B cell (primary cell): ENCODE measurements around the gene AREL1. TPM values are rescaled to one million over a fixed set of nuclear protein-coding genes. Genes with fewer than 3 reads are reported as not detected.

ENCODE experiments used
- ATAC-seq: fragments of 200-7000 bp; cut with Tn5 transposase; one replicate; pipeline ENCODE4 v1.10.0; 2021; ENCODE audit warnings: low read depth, mild to moderate bottlenecking, moderate number of reproducible peaks, moderate library complexity
- CTCF ChIA-PET: fragments of 350-600 bp; sonication (Branson Sonifier 250); formaldehyde crosslinking; loops from one replicate; lab custom pipeline; 2021; ENCODE audit warnings: antibody characterized with exemption, inconsistent platforms; lab: Charles Lee
- POLR2A ChIA-PET: fragments of 350-600 bp; sonication (Branson Sonifier 250); formaldehyde crosslinking; loops from one replicate; lab custom pipeline; 2021; ENCODE audit warnings: antibody characterized with exemption; lab: Charles Lee
- DNase-seq: peaks from one replicate; pipeline ENCODE4 v3.0.0; 2013
- H2AFZ ChIP-seq: 2 replicates; pipeline ENCODE4 v1.6.1; 2012; ENCODE audit warnings: mild to moderate bottlenecking, low read depth, low read length; ENCODE audit not compliant: insufficient read depth, poor library complexity, severe bottlenecking
- H3K27ac ChIP-seq, 2 donors: 1 replicate in 1 of 2; 2 replicates in 1 of 2; pipeline ENCODE4 v1.5.1; 2012 to 2013; ENCODE audit warnings: low read length in 2 of 2, mild to moderate bottlenecking in 2 of 2, moderate library complexity in 1 of 2
- H3K27me3 ChIP-seq, 4 experiments: fragments of 200-600 bp in 1 of 4; sonication (generic) in 1 of 4; replicated peaks in 1 of 4; 1 replicate in 2 of 4; 2 replicates in 2 of 4; pipeline versions ENCODE4 v1.6.1 to v1.7.0; 2013 to 2016; ENCODE audit warnings: low read length in 3 of 4, mild to moderate bottlenecking in 2 of 4, mixed read lengths in 1 of 4, moderate library complexity in 1 of 4; ENCODE audit not compliant: insufficient read depth in 4 of 4, control insufficient read depth in 3 of 4; ENCODE audit errors: control extremely low read depth in 1 of 4
- H3K36me3 ChIP-seq, 2 experiments: replicated peaks in 1 of 2; 1 replicate in 1 of 2; 2 replicates in 1 of 2; pipeline versions ENCODE4 v1.6.1 to v1.7.1; 2013; ENCODE audit warnings: low read length in 1 of 2; ENCODE audit not compliant: insufficient read depth in 2 of 2, control insufficient read depth in 1 of 2; ENCODE audit errors: control extremely low read depth in 1 of 2, extremely low read depth in 1 of 2
- H3K4me1 ChIP-seq, 2 donors: fragments of 200-600 bp in 1 of 2; sonication (generic) in 1 of 2; 1 replicate in 1 of 2; 2 replicates in 1 of 2; pipeline versions ENCODE4 v1.5.1 to v1.6.1; 2013 to 2017; ENCODE audit warnings: low read length in 2 of 2; ENCODE audit not compliant: control insufficient read depth in 2 of 2, insufficient read depth in 2 of 2
- H3K4me2 ChIP-seq: replicated peaks from 2 replicates; pipeline ENCODE3; 2012; ENCODE audit warnings: mild to moderate bottlenecking, low read depth, low read length; ENCODE audit not compliant: poor library complexity, severe bottlenecking
- H3K4me3 ChIP-seq, 5 experiments: fragments of 200-600 bp in 1 of 5; sonication (generic) in 1 of 5; 1 replicate in 3 of 5; 2 replicates in 2 of 5; pipeline versions ENCODE4 v1.5.1 to v1.7.0; 2011 to 2016; ENCODE audit warnings: low read length in 4 of 5, mild to moderate bottlenecking in 4 of 5, low read depth in 2 of 5, control low read depth in 1 of 5, moderate library complexity in 1 of 5; ENCODE audit not compliant: insufficient read depth in 1 of 5; ENCODE audit errors: control extremely low read depth in 1 of 5, extremely low read depth in 1 of 5
- H3K79me2 ChIP-seq: fragments of 200-600 bp; sonication (generic); one replicate; pipeline ENCODE4 v1.6.0; 2016; ENCODE audit warnings: low read length; ENCODE audit not compliant: control insufficient read depth, insufficient read depth
- H3K9ac ChIP-seq: fragments of 200-600 bp; sonication (generic); 2 replicates; pipeline ENCODE4 v1.6.1; 2017; ENCODE audit warnings: mild to moderate bottlenecking, low read length, moderate library complexity
- H3K9me3 ChIP-seq, 3 donors: one replicate each; pipeline versions ENCODE4 v1.6.1 to v1.7.1; 2013; ENCODE audit warnings: low read length in 2 of 3; ENCODE audit not compliant: control insufficient read depth in 2 of 3, insufficient read depth in 1 of 3; ENCODE audit errors: control extremely low read depth in 1 of 3
- H4K20me1 ChIP-seq: 2 replicates; pipeline ENCODE4 v1.6.0; 2012; ENCODE audit warnings: mild to moderate bottlenecking, low read length; ENCODE audit not compliant: insufficient read depth, control insufficient read depth, poor library complexity, severe bottlenecking
- H3K27ac Mint-ChIP-seq: one replicate; pipeline ENCODE4 v1.8.0; 2021; ENCODE audit warnings: mixed read lengths
- H3K27me3 Mint-ChIP-seq: one replicate; pipeline ENCODE4 v1.8.0; 2021; ENCODE audit warnings: mixed read lengths
- H3K4me1 Mint-ChIP-seq: one replicate; pipeline ENCODE4 v1.8.0; 2021; ENCODE audit warnings: mixed read lengths
- H3K4me3 Mint-ChIP-seq: one replicate; pipeline ENCODE4 v1.8.0; 2021; ENCODE audit warnings: mixed read lengths
- H3K9me3 Mint-ChIP-seq: one replicate; pipeline ENCODE4 v1.8.0; 2022; ENCODE audit warnings: mixed read lengths; ENCODE audit not compliant: insufficient read depth
- CTCF ChIP-seq: fragments of 200-600 bp; IDR thresholded peaks from one replicate; pipeline ENCODE4 v1.8.0; 2022; ENCODE audit warnings: antibody characterized with exemption, mild to moderate bottlenecking
- EZH2 ChIP-seq: IDR thresholded peaks from 2 replicates; pipeline ENCODE4 v1.6.1; 2012; ENCODE audit warnings: borderline replicate concordance, low read depth, mild to moderate bottlenecking, moderate library complexity, low read length; ENCODE audit not compliant: insufficient read depth, poor library complexity, severe bottlenecking
- WGBS: methylation state at CpG from one replicate; pipeline ENCODE4 v1.1.5; 2013; ENCODE audit warnings: missing lambda C conversion rate; ENCODE audit not compliant: insufficient coverage; 5-methylcytosine and 5-hydroxymethylcytosine counted together
- intact Hi-C: fragments of 100-400 bp; cut with micrococcal nuclease; formaldehyde crosslinking; loops from one replicate; pipeline ENCODE4 v1.10.0; 2022
- polyA plus RNA-seq: library from polyadenylated mRNA; depleted of rRNA; stranded (reverse); fragments of >200 nt; gene quantifications from 2 replicates; pipeline ENCODE4 v1.2.3, GENCODE V29; 2012
- total RNA-seq, 2 donors: library from RNA; stranded (reverse); fragments of 120-200 nt in 1 of 2; gene quantifications; 1 replicate in 1 of 2; 2 replicates in 1 of 2; pipeline versions ENCODE4 v1.2.3 to v1.2.4, GENCODE V29; 2013 to 2022

The AREL1 gene
- total and polyA plus RNA-seq, 2 donors (not counting 1 experiment from before 2014, with no cell fraction given), result 19.2 to 39.4 TPM

- no peaks in the 10 kb centered on the region for H4K20me1 ChIP-seq
- peaks cover 3% of the 10 kb centered on the region for H3K79me2 ChIP-seq
- intact Hi-C loops, result no loop called here
- ChIA-PET POLR2A (no interaction called here), CTCF (no interaction called here)
- no peak overlapping the region for H3K4me2 ChIP-seq
- ATAC-seq, result no peak
- H3K36me3 ChIP-seq, result no peaks in the 10 kb centered on the region
- peaks cover 1 to 15% (median 3%) of the 10 kb centered on the region in 3 donors for H3K9me3 ChIP-seq
- H3K9me3 Mint-ChIP-seq, result peaks cover 5% of the 10 kb centered on the region
- no peaks in the 10 kb centered on the region for H3K4me1 ChIP-seq
- peaks cover 4% of the 10 kb centered on the region for H3K27me3 Mint-ChIP-seq
- no CpG with 5 or more reads among the region's 1 CpG for WGBS
- no peak overlapping the region for H3K4me3 ChIP-seq
- H3K27ac Mint-ChIP-seq, result no peak overlapping the region
- no peaks in the 10 kb centered on the region for H3K4me1 Mint-ChIP-seq
- H3K4me3 Mint-ChIP-seq, result no peak overlapping the region
- no peak overlapping the region for H2AFZ ChIP-seq
- no peak overlapping the region for H3K27ac ChIP-seq
- no peaks in the 10 kb centered on the region for H3K27me3 ChIP-seq
- TF ChIP-seq CTCF (no peak), EZH2 (no peak)
- no peak overlapping the region for H3K9ac ChIP-seq
- DNase-seq, result no peak
Observed at GRCh38 chr14:74756326-74756725, 43.4 kb upstream of the AREL1 start.

- Histone ChIP-seq H2AFZ (no peak overlapping the region), H3K27ac (no peak overlapping the region), H3K9me3 (peaks cover 1 to 15% (median 3%) of the 10 kb centered on the region in 3 donors), H3K9ac (no peak overlapping the region), H3K4me2 (no peak overlapping the region), H4K20me1 (no peaks in the 10 kb centered on the region), H3K4me3 (no peak overlapping the region), H3K27me3 (no peaks in the 10 kb centered on the region), H3K36me3 (no peaks in the 10 kb centered on the region), H3K4me1 (no peaks in the 10 kb centered on the region), H3K79me2 (no peaks in the 10 kb centered on the region)
- DNase-seq (no peak), ATAC-seq (no peak)
- WGBS, result 95% methylated on average over 7 of the region's 7 CpGs
- no peaks in the 10 kb centered on the region for H3K4me1 Mint-ChIP-seq
- ChIA-PET CTCF (interaction anchor here (1.4 kb wide), 1 partner anchor 8 kb away, joined by 3 read pairs; the partner anchor contains the start of gene YLPM1), POLR2A (no interaction called here)
- peaks cover 5% of the 10 kb centered on the region for H3K9me3 Mint-ChIP-seq
- intact Hi-C loops, result no loop called here
- peaks cover 4% of the 10 kb centered on the region for H3K27me3 Mint-ChIP-seq
- H3K27ac Mint-ChIP-seq, result no peak overlapping the region
- TF ChIP-seq EZH2 (no peak), CTCF (no peak)
- no peak overlapping the region for H3K4me3 Mint-ChIP-seq
Observed at GRCh38 chr14:74754899-74755298, 42.0 kb upstream of the AREL1 start.
